Hematopoietic multipotent progenitor cell treated with erythropoietin and hydrocortisone succinate and interleukin-3 and kit ligand, for 4 days (in vitro differentiated cells): ENCODE measurements around the gene MBD4.

Experiments used
- DNase-seq: peaks from one replicate; pipeline ENCODE4 v3.0.0-alpha.2; 2015

The MBD4 gene

GRCh38 chr3:129462361-129462968 lies 22.7 kb upstream of the MBD4 start:
- no peak for DNase-seq

- peak; percentile 95 for DNase-seq
Observed at GRCh38 chr3:129461461-129462146, 21.9 kb upstream of the MBD4 start.

- DNase-seq, result peak; percentile 52
Observed at GRCh38 chr3:129461022-129461421, 21.3 kb upstream of the MBD4 start.

- no peak for DNase-seq
Observed at GRCh38 chr3:129460572-129460971, 20.8 kb upstream of the MBD4 start.

GRCh38 chr3:129460155-129460554 lies 20.4 kb upstream of the MBD4 start:
- DNase-seq, result no peak

- DNase-seq, result no peak
Observed at GRCh38 chr3:129453732-129454131, 14.0 kb upstream of the MBD4 start.

- peak; percentile 49 for DNase-seq
Observed at GRCh38 chr3:129449279-129450115, 9.7 kb upstream of the MBD4 start.

- peak; percentile 37 for DNase-seq
Observed at GRCh38 chr3:129448186-129448895, 8.6 kb upstream of the MBD4 start.

- DNase-seq, result no peak
Observed at GRCh38 chr3:129446926-129447325, 7.2 kb upstream of the MBD4 start.

GRCh38 chr3:129445471-129445870 lies 5.7 kb upstream of the MBD4 start:
- DNase-seq, result no peak

GRCh38 chr3:129442947-129443346 lies 3.2 kb upstream of the MBD4 start:
- no peak for DNase-seq

- DNase-seq, result no peak
Observed at GRCh38 chr3:129442486-129442885, 2.7 kb upstream of the MBD4 start.

GRCh38 chr3:129441782-129442181 lies 2.0 kb upstream of the MBD4 start:
- peak; percentile 45 for DNase-seq

GRCh38 chr3:129441215-129441614 lies 1.5 kb upstream of the MBD4 start:
- peak; percentile 35 for DNase-seq

- no peak for DNase-seq
Observed at GRCh38 chr3:129440618-129441190, 956 bp upstream of the MBD4 start.

GRCh38 chr3:129439226-129439816 lies 427 bp downstream of the MBD4 start:
- peak; percentile 83 for DNase-seq

GRCh38 chr3:129435367-129435766 lies 4.4 kb downstream of the MBD4 start:
- no peak for DNase-seq

GRCh38 chr3:129434140-129434539 lies 5.6 kb downstream of the MBD4 start:
- no peak for DNase-seq

- DNase-seq, result no peak
Observed at GRCh38 chr3:129433565-129433964, 6.2 kb downstream of the MBD4 start.

- DNase-seq, result no peak
Observed at GRCh38 chr3:129432671-129433070, 7.1 kb downstream of the MBD4 start.

- DNase-seq, result peak; percentile 33
Observed at GRCh38 chr3:129432036-129432435, 7.7 kb downstream of the MBD4 start.

GRCh38 chr3:129429602-129430001 lies 10.1 kb downstream of the MBD4 start:
- no peak for DNase-seq

GRCh38 chr3:129429080-129429451 lies 10.7 kb downstream of the MBD4 start:
- no peak for DNase-seq
